Neural cell (in vitro differentiated cells): ENCODE data around the gene ZNF33B. TPM values are rescaled to one million over a fixed set of nuclear protein-coding genes. Genes with fewer than 3 reads are reported as not detected.

Experiments used
- H2AFZ ChIP-seq: fragments of 200-600, 300-800 bp; sonication (generic), shearing (Covaris generic); 2 replicates; pipeline ENCODE4 v1.6.0; 2014; ENCODE audit warnings: low read depth, mild to moderate bottlenecking, antibody characterized with exemption, low read length, moderate library complexity
- H3F3A ChIP-seq: fragments of 200-600 bp; shearing (Covaris generic); 2 replicates; pipeline ENCODE4 v1.6.1; 2016; ENCODE audit warnings: mild to moderate bottlenecking, moderate library complexity, mixed read lengths, antibody characterized with exemption, low read length; ENCODE audit not compliant: insufficient read depth, poor library complexity, severe bottlenecking
- H3K27ac ChIP-seq: fragments of 200-600, 300-800 bp; sonication (generic), shearing (Covaris generic); 2 replicates; pipeline ENCODE4 v1.5.1; 2014; ENCODE audit warnings: mild to moderate bottlenecking, low read length, moderate library complexity
- H3K27me3 ChIP-seq: fragments of 300-800, 200-600 bp; sonication (generic), shearing (Covaris generic); 2 replicates; pipeline ENCODE4 v1.6.0; 2014; ENCODE audit warnings: mild to moderate bottlenecking, low read depth, low read length, moderate library complexity; ENCODE audit not compliant: insufficient read depth
- H3K36me3 ChIP-seq: fragments of 300-800, 200-600 bp; sonication (generic), shearing (Covaris generic); 2 replicates; pipeline ENCODE4 v1.5.1; 2014; ENCODE audit warnings: mild to moderate bottlenecking, antibody characterized with exemption, low read length, moderate library complexity; ENCODE audit not compliant: insufficient read depth
- H3K4me2 ChIP-seq: fragments of 300-800, 200-600 bp; sonication (generic), shearing (Covaris generic); 2 replicates; pipeline ENCODE4 v1.6.0; 2014; ENCODE audit warnings: mild to moderate bottlenecking, low read length
- H3K4me3 ChIP-seq: fragments of 300-800, 200-600 bp; sonication (generic), shearing (Covaris generic); 2 replicates; pipeline ENCODE4 v1.5.1; 2014; ENCODE audit warnings: mild to moderate bottlenecking, low read length, moderate library complexity
- H3K79me2 ChIP-seq: fragments of 200-600 bp; shearing (Covaris generic); replicated peaks from 2 replicates; pipeline ENCODE4 v1.6.0; 2014; ENCODE audit warnings: mild to moderate bottlenecking, low read length, moderate library complexity; ENCODE audit not compliant: insufficient read depth
- H3K9ac ChIP-seq: fragments of 300-800, 200-600 bp; sonication (generic), shearing (Covaris generic); 2 replicates; pipeline ENCODE4 v1.6.1; 2016; ENCODE audit warnings: mild to moderate bottlenecking, low read length, mixed read lengths
- H3K9me2 ChIP-seq: fragments of 200-600 bp; shearing (Covaris generic); 2 replicates; pipeline ENCODE4 v1.6.1; 2016; ENCODE audit warnings: mild to moderate bottlenecking, low read length, mixed read lengths; ENCODE audit not compliant: insufficient read depth
- H3K9me3 ChIP-seq: fragments of 200-600, 300-800 bp; sonication (generic), shearing (Covaris generic); 2 replicates; pipeline ENCODE4 v1.6.1; 2016; ENCODE audit warnings: mild to moderate bottlenecking, mixed run types, low read length, moderate library complexity, mixed read lengths
- H4K20me1 ChIP-seq: fragments of 200-600 bp; shearing (Covaris generic); 2 replicates; pipeline ENCODE4 v1.6.1; 2016; ENCODE audit warnings: mild to moderate bottlenecking, mixed run types; ENCODE audit not compliant: insufficient read depth
- EP300 ChIP-seq: fragments of 450-650 bp; conservative IDR thresholded peaks from 2 replicates; pipeline ENCODE4 v1.6.1; 2014; ENCODE audit warnings: antibody characterized with exemption, mild to moderate bottlenecking, moderate library complexity; ENCODE audit not compliant: poor library complexity, severe bottlenecking
- EZH2 ChIP-seq: fragments of 200-600, 300-800 bp; shearing (Covaris generic), sonication (generic); IDR thresholded peaks from 2 replicates; pipeline ENCODE4 v1.6.1; 2014; ENCODE audit warnings: antibody characterized with exemption, low read length, borderline replicate concordance, mild to moderate bottlenecking; ENCODE audit not compliant: insufficient read depth, poor library complexity, severe bottlenecking
- MXI1 ChIP-seq: fragments of 450-650 bp; conservative IDR thresholded peaks from 2 replicates; pipeline ENCODE4 v1.6.1; 2014; ENCODE audit warnings: antibody characterized with exemption, mild to moderate bottlenecking; ENCODE audit not compliant: poor library complexity, severe bottlenecking
- POLR2AphosphoS5 ChIP-seq: IDR thresholded peaks from 2 replicates; pipeline ENCODE4 v1.6.1; 2012
- RAD21 ChIP-seq: fragments of 450-650 bp; conservative IDR thresholded peaks from 2 replicates; pipeline ENCODE4 v1.6.1; 2014; ENCODE audit warnings: antibody characterized with exemption, mild to moderate bottlenecking, moderate library complexity
- REST ChIP-seq: IDR thresholded peaks from 2 replicates; pipeline ENCODE4 v1.6.1; 2012; ENCODE audit warnings: borderline replicate concordance
- SMC3 ChIP-seq: fragments of 450-650 bp; conservative IDR thresholded peaks from 2 replicates; pipeline ENCODE4 v1.6.1; 2014; ENCODE audit warnings: antibody characterized with exemption, mild to moderate bottlenecking, moderate library complexity; ENCODE audit not compliant: poor library complexity
- TAF1 ChIP-seq: IDR thresholded peaks from 2 replicates; pipeline ENCODE4 v1.6.1; 2012; ENCODE audit warnings: low read depth
- polyA plus RNA-seq: library from polyadenylated mRNA; depleted of rRNA; stranded (reverse); fragments of >200 nt; gene quantifications from 2 replicates; pipeline ENCODE4 v1.2.3, GENCODE V29; 2014
- TF ChIP-seq, protein P1 (sequence below): fragments of 450-650 bp; IDR thresholded peaks from 2 replicates; pipeline ENCODE4 v1.5.1; 2014; ENCODE audit warnings: antibody characterized with exemption, mild to moderate bottlenecking, moderate library complexity; ENCODE audit not compliant: poor library complexity, severe bottlenecking

ZNF33B gene
- polyA plus RNA-seq, 1 donor from 2014 or later = 50.0 TPM

- H3K4me3 ChIP-seq = no peak overlapping the region
- no peak overlapping the region for H3K4me2 ChIP-seq
- TF ChIP-seq EZH2 (no peak), RAD21 (no peak), SMC3 (no peak), MXI1 (no peak), REST (no peak)
- TF ChIP-seq, protein P1, sequence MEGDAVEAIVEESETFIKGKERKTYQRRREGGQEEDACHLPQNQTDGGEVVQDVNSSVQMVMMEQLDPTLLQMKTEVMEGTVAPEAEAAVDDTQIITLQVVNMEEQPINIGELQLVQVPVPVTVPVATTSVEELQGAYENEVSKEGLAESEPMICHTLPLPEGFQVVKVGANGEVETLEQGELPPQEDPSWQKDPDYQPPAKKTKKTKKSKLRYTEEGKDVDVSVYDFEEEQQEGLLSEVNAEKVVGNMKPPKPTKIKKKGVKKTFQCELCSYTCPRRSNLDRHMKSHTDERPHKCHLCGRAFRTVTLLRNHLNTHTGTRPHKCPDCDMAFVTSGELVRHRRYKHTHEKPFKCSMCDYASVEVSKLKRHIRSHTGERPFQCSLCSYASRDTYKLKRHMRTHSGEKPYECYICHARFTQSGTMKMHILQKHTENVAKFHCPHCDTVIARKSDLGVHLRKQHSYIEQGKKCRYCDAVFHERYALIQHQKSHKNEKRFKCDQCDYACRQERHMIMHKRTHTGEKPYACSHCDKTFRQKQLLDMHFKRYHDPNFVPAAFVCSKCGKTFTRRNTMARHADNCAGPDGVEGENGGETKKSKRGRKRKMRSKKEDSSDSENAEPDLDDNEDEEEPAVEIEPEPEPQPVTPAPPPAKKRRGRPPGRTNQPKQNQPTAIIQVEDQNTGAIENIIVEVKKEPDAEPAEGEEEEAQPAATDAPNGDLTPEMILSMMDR = no peak
- no peak overlapping the region for H3K27ac ChIP-seq
- H3K9ac ChIP-seq = no peak overlapping the region
- no peak overlapping the region for H2AFZ ChIP-seq
- no peaks in the 10 kb centered on the region for H3F3A ChIP-seq
- no peaks in the 10 kb centered on the region for H3K79me2 ChIP-seq
- H4K20me1 ChIP-seq = no peaks in the 10 kb centered on the region
- H3K9me2 ChIP-seq = no peaks in the 10 kb centered on the region
- H3K27me3 ChIP-seq = no peaks in the 10 kb centered on the region
- H3K36me3 ChIP-seq = peaks cover 5% of the 10 kb centered on the region
- H3K9me3 ChIP-seq = no peaks in the 10 kb centered on the region
Measured at GRCh38 chr10:42618424-42618823, 19.9 kb downstream of the ZNF33B start.

DNA sequence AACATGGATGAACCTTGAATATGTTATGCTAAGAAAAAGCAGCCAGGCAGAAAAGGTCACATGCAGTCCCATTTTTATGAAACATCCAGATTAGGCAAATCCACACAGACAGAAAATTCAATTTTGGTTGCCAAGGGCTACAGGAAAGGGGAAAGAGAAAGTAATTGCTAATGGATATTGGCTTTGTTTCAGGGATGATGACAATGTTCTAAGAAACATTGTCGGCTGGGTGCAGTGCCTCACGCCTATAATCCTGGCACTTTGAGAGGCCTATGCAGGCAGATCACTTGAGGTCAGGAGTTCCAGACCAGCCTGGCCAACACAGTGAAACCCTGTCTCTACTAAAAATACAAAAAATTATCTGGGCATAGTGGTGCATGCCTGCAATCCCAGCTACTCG is 23.0 kb downstream of the ZNF33B start:
- H3K36me3 ChIP-seq = peaks cover 7% of the 10 kb centered on the region
- H3K9me3 ChIP-seq = no peaks in the 10 kb centered on the region
- H3K4me3 ChIP-seq = no peak overlapping the region
- H3K9ac ChIP-seq = no peak overlapping the region
- no peak overlapping the region for H3K4me2 ChIP-seq
- H3K27ac ChIP-seq = no peak overlapping the region
- no peaks in the 10 kb centered on the region for H4K20me1 ChIP-seq
- no peak overlapping the region for H2AFZ ChIP-seq
- no peaks in the 10 kb centered on the region for H3F3A ChIP-seq
- H3K27me3 ChIP-seq = no peaks in the 10 kb centered on the region
- no peaks in the 10 kb centered on the region for H3K9me2 ChIP-seq
- TF ChIP-seq RAD21 (no peak), REST (no peak), TAF1 (no peak), MXI1 (no peak), POLR2AphosphoS5 (no peak), EZH2 (no peak), EP300 (no peak), SMC3 (no peak)
- TF ChIP-seq, protein P1 = no peak
- H3K79me2 ChIP-seq = no peaks in the 10 kb centered on the region
